Type B pancreatic cell (in vitro differentiated cells): Measurements from ENCODE around the gene EGFLAM. TPM values are rescaled to one million over a fixed set of nuclear protein-coding genes. Genes with fewer than 3 reads are reported as not detected.

Experiments
- DNase-seq: peaks from one replicate; pipeline ENCODE4 v3.0.0; 2021; ENCODE audit warnings: mixed read lengths; ENCODE audit not compliant: unreplicated experiment; ENCODE audit errors: extremely low spot score
- H3K27ac Mint-ChIP-seq: 2 replicates; pipeline ENCODE4 v1.8.0; 2021; ENCODE audit warnings: mild to moderate bottlenecking, mixed read lengths
- H3K27me3 Mint-ChIP-seq: 2 replicates; pipeline ENCODE4 v1.8.0; 2021; ENCODE audit warnings: mixed read lengths
- H3K36me3 Mint-ChIP-seq: 2 replicates; pipeline ENCODE4 v1.8.0; 2021; ENCODE audit warnings: mixed read lengths
- H3K4me1 Mint-ChIP-seq: one replicate; pipeline ENCODE4 v1.8.0; 2021; ENCODE audit warnings: mixed read lengths; ENCODE audit not compliant: unreplicated experiment
- H3K4me3 Mint-ChIP-seq: 2 replicates; pipeline ENCODE4 v1.8.0; 2021; ENCODE audit warnings: mild to moderate bottlenecking, mixed read lengths
- H3K9me3 Mint-ChIP-seq: 2 replicates; pipeline ENCODE4 v1.8.0; 2021; ENCODE audit warnings: mixed read lengths
- total RNA-seq: library from RNA; stranded (reverse); gene quantifications from 2 replicates; pipeline ENCODE4 v1.2.1, GENCODE V29; 2021; ENCODE audit warnings: low replicate concordance
- TF ChIP-seq, protein P1 (sequence below): fragments of 200-600 bp; sonication (generic); conservative IDR thresholded peaks from 2 replicates; pipeline ENCODE4 v1.5.0; 2021; ENCODE audit warnings: antibody characterized with exemption, mild to moderate bottlenecking

The EGFLAM gene
- total RNA-seq, 1 donor from 2014 or later: 4.8 TPM

DNA sequence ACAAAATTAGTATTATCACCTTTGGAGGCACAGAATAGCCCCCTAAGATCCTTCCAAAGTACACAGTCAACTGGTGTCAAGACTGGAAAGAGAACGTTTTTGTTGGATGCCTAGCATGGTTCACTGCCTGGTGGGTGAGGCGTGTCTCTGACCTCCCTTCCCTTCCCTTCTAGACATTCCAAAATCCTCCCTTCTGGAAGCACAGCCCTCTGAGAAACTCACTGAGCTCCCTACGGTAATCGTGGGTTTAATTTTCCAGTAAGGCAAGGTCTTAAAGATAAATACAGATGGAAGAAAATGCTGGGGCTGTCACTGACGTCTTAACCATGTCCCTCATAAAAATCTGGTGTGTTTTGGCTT lies 159.3 kb downstream of the EGFLAM start:
- TF ChIP-seq, protein P1, sequence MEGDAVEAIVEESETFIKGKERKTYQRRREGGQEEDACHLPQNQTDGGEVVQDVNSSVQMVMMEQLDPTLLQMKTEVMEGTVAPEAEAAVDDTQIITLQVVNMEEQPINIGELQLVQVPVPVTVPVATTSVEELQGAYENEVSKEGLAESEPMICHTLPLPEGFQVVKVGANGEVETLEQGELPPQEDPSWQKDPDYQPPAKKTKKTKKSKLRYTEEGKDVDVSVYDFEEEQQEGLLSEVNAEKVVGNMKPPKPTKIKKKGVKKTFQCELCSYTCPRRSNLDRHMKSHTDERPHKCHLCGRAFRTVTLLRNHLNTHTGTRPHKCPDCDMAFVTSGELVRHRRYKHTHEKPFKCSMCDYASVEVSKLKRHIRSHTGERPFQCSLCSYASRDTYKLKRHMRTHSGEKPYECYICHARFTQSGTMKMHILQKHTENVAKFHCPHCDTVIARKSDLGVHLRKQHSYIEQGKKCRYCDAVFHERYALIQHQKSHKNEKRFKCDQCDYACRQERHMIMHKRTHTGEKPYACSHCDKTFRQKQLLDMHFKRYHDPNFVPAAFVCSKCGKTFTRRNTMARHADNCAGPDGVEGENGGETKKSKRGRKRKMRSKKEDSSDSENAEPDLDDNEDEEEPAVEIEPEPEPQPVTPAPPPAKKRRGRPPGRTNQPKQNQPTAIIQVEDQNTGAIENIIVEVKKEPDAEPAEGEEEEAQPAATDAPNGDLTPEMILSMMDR: no peak
- Mint-ChIP-seq H3K36me3 (no peaks in the 10 kb centered on the region), H3K27me3 (peaks cover 22% of the 10 kb centered on the region), H3K9me3 (peaks cover 4% of the 10 kb centered on the region), H3K27ac (no peak overlapping the region), H3K4me1 (peaks cover 12% of the 10 kb centered on the region), H3K4me3 (no peak overlapping the region)
- DNase-seq: no peak

DNA sequence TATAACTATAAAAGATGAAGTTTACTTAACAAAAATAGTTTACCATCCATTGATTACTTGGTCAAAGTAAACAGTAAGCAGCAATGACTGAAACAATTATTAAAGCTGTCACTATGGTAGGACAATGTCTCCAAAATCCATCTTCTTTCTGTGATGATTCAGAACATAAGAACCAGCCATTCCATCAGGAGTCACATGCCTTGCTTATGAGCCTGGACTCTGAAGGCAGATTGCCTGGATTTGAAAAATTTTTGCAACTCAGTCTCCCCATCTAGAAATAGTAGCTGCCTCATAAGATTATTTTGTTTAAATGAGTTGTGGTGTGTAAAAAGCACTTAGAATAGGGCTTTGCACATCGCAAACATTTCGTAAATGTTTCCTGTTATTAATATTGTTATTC lies 161.9 kb downstream of the EGFLAM start:
- no peak overlapping the region for H3K4me3 Mint-ChIP-seq
- no peak overlapping the region for H3K27ac Mint-ChIP-seq
- peaks cover 17% of the 10 kb centered on the region for H3K27me3 Mint-ChIP-seq
- no peaks in the 10 kb centered on the region for H3K36me3 Mint-ChIP-seq
- peaks cover 23% of the 10 kb centered on the region for H3K4me1 Mint-ChIP-seq
- peaks cover 7% of the 10 kb centered on the region for H3K9me3 Mint-ChIP-seq
- no peak for DNase-seq
- TF ChIP-seq, protein P1: no peak

DNA sequence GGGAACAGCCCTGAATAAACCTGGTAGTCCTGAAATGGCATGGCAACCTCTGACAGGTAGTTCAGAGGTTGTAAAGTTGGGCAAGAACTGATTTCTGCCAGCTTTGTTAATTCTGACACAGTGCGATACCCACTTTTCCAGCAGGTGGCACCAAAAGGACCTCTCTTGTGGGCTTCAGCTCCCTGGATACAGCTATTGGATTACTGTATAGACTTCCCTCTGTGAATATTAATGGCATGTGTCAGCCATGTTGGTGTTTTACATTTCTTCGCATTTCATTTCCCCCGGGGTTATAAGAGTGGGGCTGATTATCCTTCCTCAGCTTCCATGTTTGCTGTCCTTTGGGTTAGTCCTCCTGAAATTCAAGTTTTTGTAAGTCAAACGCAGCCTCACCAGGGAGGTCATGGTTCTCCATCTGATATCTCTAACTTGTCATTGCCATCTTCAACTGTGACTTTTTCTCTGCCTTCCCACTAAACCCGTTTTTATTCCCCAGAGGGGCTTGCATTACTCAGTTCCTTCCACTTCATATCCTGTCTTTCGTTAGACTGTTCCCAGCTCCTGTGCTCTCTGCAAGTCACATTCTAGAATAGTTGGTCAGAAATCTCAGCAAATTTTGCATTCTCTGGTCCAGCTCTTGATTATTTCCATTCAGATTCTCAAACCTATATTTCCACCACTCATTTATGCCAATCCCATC lies 162.5 kb downstream of the EGFLAM start:
- H3K27me3 Mint-ChIP-seq: peaks cover 17% of the 10 kb centered on the region
- no peak overlapping the region for H3K27ac Mint-ChIP-seq
- no peaks in the 10 kb centered on the region for H3K36me3 Mint-ChIP-seq
- H3K4me1 Mint-ChIP-seq: peaks cover 23% of the 10 kb centered on the region
- TF ChIP-seq, protein P1: peak; percentile 82
- H3K9me3 Mint-ChIP-seq: peaks cover 7% of the 10 kb centered on the region
- no peak for DNase-seq
- H3K4me3 Mint-ChIP-seq: no peak overlapping the region

DNA sequence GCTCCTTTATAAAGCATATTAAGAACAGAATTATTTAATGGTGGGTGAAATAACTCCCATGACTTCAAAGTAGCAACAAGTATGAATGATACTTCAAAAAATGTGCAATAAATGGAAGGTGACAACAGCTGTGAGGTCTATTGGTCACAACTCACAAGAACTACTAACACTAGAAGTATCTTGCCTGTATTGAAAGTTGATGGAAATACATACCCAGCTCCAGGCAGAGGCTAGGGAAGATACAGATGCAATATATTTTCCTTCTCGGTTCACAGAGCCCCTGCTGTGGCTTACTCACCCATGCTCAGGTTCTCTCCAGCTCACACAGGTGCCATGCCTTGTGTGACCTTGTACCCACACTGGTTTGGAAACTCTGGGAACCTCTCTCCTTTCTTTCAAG lies 164.3 kb downstream of the EGFLAM start:
- TF ChIP-seq, protein P1: no peak

DNA sequence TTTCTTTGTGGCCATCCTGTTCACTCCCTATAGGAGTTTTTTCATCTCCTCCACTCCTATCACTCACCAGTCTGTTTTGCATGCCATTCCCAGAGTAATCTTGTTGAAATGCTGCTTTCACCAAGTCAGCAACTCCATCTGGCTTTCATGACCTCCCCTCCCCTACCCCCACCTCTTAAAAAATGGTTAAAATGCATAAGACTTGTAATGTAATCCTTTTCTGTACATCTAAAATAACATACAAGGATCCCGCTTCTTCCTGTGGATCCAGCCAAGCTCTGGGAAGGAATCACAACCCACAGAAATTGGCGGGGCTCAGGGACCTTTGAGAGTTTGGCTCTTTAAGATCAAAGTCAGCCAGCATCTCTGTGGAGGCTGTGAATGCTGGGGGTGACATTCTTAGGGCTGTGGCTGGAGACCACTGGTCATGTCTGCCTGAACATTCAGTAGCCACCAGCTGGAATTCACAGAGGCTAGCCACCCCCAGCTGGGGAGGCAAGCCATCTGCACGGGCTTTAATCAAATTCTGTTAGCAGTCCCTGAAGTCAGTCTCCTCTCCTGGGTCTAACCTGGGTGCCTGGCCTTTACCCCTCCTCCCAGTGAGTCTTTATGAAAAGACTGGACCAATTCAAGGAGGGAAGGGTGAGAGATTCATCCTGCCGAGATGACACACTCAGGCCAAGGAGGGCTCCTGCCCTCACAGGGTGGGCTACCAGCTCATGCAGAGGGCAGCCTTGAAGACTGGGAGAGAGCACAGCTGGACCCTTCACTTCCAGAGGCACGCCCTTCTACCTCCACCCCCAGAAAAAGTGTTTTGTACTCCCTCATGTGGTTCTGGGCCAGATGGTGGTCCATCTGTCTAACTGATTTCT lies 165.2 kb downstream of the EGFLAM start:
- peaks cover 22% of the 10 kb centered on the region for H3K4me1 Mint-ChIP-seq
- TF ChIP-seq, protein P1: no peak
- DNase-seq: no peak
- H3K4me3 Mint-ChIP-seq: no peak overlapping the region
- peaks cover 8% of the 10 kb centered on the region for H3K27me3 Mint-ChIP-seq
- H3K9me3 Mint-ChIP-seq: peaks cover 3% of the 10 kb centered on the region
- H3K36me3 Mint-ChIP-seq: no peaks in the 10 kb centered on the region
- H3K27ac Mint-ChIP-seq: no peak overlapping the region

More for the DNA sequence above, 164.3 kb downstream of the EGFLAM start:
- DNase-seq: no peak
- Mint-ChIP-seq H3K27me3 (peaks cover 13% of the 10 kb centered on the region), H3K4me3 (no peak overlapping the region), H3K4me1 (peaks cover 22% of the 10 kb centered on the region), H3K36me3 (no peaks in the 10 kb centered on the region), H3K27ac (no peak overlapping the region), H3K9me3 (peaks cover 3% of the 10 kb centered on the region)
